Middle frontal gyrus (tissue), 1 donor: ENCODE results near the gene HBA2.
"Not testable (repeated sequence)": the region's sequence is repeated elsewhere in the genome, so short reads cannot be mapped to it uniquely, and the experiment has no call there.

Experiments
- DNase-seq: peaks from one replicate; pipeline ENCODE4 v3.0.0-alpha.2; 2015; ENCODE audit warnings: low spot score; ENCODE audit errors: extremely low spot score

The HBA2 gene

GRCh38 chr16:154217-155030 is 18.3 kb upstream of the HBA2 start:
- DNase-seq = no peak

GRCh38 chr16:155031-155398 is 17.7 kb upstream of the HBA2 start:
- no peak for DNase-seq

GRCh38 chr16:159136-159849 is 13.4 kb upstream of the HBA2 start:
- no peak for DNase-seq

GRCh38 chr16:160242-160641 is 12.4 kb upstream of the HBA2 start:
- DNase-seq = not testable (repeated sequence)

- no peak for DNase-seq
Measured at GRCh38 chr16:160691-161190, 11.9 kb upstream of the HBA2 start.

- DNase-seq = no peak
Measured at GRCh38 chr16:162271-162991, 10.2 kb upstream of the HBA2 start.

GRCh38 chr16:163139-163538 is 9.5 kb upstream of the HBA2 start:
- DNase-seq = not testable (repeated sequence)

- not testable (repeated sequence) for DNase-seq
Measured at GRCh38 chr16:163696-164095, 9.0 kb upstream of the HBA2 start.

GRCh38 chr16:164134-164823 is 8.4 kb upstream of the HBA2 start:
- DNase-seq = not testable (repeated sequence)

- DNase-seq = no peak
Measured at GRCh38 chr16:164827-165538, 7.7 kb upstream of the HBA2 start.

- DNase-seq = no peak
Measured at GRCh38 chr16:165539-166374, 6.9 kb upstream of the HBA2 start, which contains the start of gene HBM. TSS of gene HBM (plus strand) at chr16:165978. CDS start at chr16:165998, 20 bp downstream.

- no peak for DNase-seq
Measured at GRCh38 chr16:166375-167121, 6.1 kb upstream of the HBA2 start.

GRCh38 chr16:167122-167690 is 5.5 kb upstream of the HBA2 start:
- no peak for DNase-seq

GRCh38 chr16:168424-168823 is 4.3 kb upstream of the HBA2 start:
- DNase-seq = no peak

GRCh38 chr16:169014-169413 is 3.7 kb upstream of the HBA2 start:
- no peak for DNase-seq

GRCh38 chr16:170088-170507 is 2.6 kb upstream of the HBA2 start:
- not testable (repeated sequence) for DNase-seq

- no peak for DNase-seq
Measured at GRCh38 chr16:170788-171187, 1.9 kb upstream of the HBA2 start.

GRCh38 chr16:173211-173854 is 657 bp downstream of the HBA2 start:
- not testable (repeated sequence) for DNase-seq
